ENCODE measurements around the gene ISOC2. TPM values are rescaled to one million over a fixed set of nuclear protein-coding genes. Genes with fewer than 3 reads are reported as not detected.

ISOC2 gene
- total RNA-seq, 1 experiment from 2014 or later: 185 TPM

GRCh38 chr19:55461974-55462626 is 658 bp upstream of the ISOC2 start:
- H3K36me3 ChIP-seq (replicated peaks; ENCODE audit: control insufficient read depth, insufficient read depth, low read length): no peaks in the 10 kb centered on the region
- H3K4me3 ChIP-seq (ENCODE audit: insufficient read depth, low read depth, low read length): peak overlapping the region; percentile 42
- H3K27me3 ChIP-seq (ENCODE audit: control insufficient read depth, insufficient read depth, low read length): peaks cover 20% of the 10 kb centered on the region; the same call in 1 of the 2 replicates
- DNase-seq: no peak

DNA sequence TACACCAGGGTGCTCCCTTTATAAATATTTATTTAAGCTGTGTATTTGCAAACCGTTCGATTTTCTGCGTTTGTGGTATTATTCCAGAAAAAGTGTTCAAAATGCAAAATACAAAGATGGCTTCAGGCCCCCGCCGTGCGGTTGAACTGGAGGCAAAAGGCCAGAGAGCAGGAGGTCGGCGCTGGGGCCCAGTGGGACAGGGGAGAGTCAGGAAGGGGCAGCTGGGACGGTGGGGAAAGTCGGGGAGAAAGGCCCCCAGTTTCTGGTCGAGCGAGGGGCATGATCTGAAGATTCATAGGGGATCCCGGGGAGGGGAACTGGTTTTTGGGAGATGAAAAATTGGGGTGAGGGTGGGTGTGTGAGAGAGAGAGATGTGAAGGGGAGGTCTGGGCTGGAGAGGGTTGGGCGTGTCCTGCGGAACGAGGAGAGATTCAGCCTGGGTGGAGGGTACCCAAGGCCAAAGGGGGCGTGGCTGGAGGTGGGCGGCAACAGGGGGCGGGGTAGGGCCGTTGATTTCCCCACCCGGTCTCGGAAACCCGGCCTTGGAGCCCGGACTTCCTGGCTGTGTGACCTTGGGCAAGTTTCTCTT is 678 bp downstream of the ISOC2 start:
- H3K36me3 ChIP-seq (replicated peaks; ENCODE audit: control insufficient read depth, insufficient read depth, low read length): no peaks in the 10 kb centered on the region
- H3K4me3 ChIP-seq (ENCODE audit: insufficient read depth, low read depth, low read length): peak overlapping the region; percentile 80
- H3K27me3 ChIP-seq (ENCODE audit: control insufficient read depth, insufficient read depth, low read length): peaks cover 18% of the 10 kb centered on the region; the same call in 1 of the 2 replicates
- peak; percentile 99 for DNase-seq

GRCh38 chr19:55459950-55460657 is 1.3 kb downstream of the ISOC2 start:
- no peaks in the 10 kb centered on the region for H3K36me3 ChIP-seq (replicated peaks; ENCODE audit: control insufficient read depth, insufficient read depth, low read length)
- H3K4me3 ChIP-seq (ENCODE audit: insufficient read depth, low read depth, low read length): peak overlapping the region; percentile 80; the same call in 1 of the 2 replicates
- H3K27me3 ChIP-seq (ENCODE audit: control insufficient read depth, insufficient read depth, low read length): peaks cover 11% of the 10 kb centered on the region; the same call in 1 of the 2 replicates
- no peak for DNase-seq

- no peak for DNase-seq
- H3K4me3 ChIP-seq (ENCODE audit: insufficient read depth, low read depth, low read length): no peak overlapping the region
- no peaks in the 10 kb centered on the region; the same call in 1 of the 2 replicates for H3K36me3 ChIP-seq (replicated peaks; ENCODE audit: control insufficient read depth, insufficient read depth, low read length)
- H3K27me3 ChIP-seq (ENCODE audit: control insufficient read depth, insufficient read depth, low read length): peaks cover 10% of the 10 kb centered on the region; the same call in 1 of the 2 replicates
These were observed 1.9 kb downstream of the ISOC2 start for GRCh38 chr19:55459551-55459949.

DNA sequence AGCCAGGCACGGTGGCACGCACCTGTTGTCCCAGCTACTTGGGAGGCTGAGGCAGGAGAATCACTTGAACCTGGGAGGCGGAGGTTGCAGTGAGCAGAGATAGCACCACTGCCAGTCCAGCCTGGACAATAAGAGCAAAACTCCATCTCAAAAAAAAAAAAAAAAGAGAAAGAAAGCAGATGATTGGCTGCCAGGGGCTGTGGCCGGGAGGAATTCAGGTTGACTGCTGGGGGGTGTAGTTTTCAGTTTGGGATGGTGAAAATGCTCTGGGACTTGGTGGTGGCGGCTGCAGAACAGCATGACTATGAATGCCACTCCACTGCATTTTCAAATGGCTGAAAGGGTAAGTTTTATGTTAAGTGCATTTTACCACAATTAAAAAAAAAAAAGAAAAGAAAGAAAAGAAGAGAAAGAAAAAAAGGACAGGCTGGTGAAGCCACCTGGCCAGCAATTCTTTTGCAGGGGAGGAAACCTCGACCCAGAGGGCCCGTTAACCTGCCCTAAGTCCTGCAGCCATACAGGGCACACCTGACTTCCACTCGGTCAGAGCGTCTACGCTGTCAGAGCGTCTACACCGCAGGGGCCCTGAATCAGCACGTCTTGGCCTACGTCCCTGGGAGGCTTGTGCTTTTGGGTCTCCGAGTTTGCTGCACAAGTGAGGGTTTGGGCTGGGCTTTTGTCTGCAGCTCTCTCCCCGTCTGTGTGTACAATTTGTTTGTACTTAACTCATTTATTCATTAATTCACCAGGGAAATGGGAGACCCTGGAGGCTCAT is 3.6 kb downstream of the ISOC2 start:
- DNase-seq: no peak
- H3K36me3 ChIP-seq (replicated peaks; ENCODE audit: control insufficient read depth, insufficient read depth, low read length): no peaks in the 10 kb centered on the region; the same call in 1 of the 2 replicates
- no peak overlapping the region for H3K4me3 ChIP-seq (ENCODE audit: insufficient read depth, low read depth, low read length)
- H3K27me3 ChIP-seq (ENCODE audit: control insufficient read depth, insufficient read depth, low read length): peaks cover 2% of the 10 kb centered on the region; the same call in 1 of the 2 replicates

DNA sequence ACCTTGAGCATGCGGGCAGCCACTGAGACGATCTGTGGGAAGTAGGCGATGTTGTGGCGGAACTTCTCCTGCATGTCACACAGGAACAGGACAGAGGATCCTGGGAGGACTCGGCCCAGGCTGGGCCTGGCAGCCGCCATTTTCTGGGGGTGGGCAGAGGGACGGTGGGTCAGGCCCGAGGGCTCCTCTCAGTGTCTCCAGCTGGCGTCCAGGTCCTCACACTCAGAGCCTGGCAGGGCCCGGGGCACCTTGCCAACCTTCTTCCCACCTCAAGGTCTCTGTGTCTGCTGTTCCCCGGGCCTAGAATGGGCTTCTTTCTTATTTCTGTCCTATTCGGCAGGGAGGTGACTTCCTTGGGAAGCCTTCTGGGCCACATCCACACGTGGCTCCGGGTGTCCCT is 5.1 kb downstream of the ISOC2 start:
- H3K27me3 ChIP-seq (ENCODE audit: control insufficient read depth, insufficient read depth, low read length): peaks cover 14% of the 10 kb centered on the region
- no peak overlapping the region for H3K4me3 ChIP-seq (ENCODE audit: insufficient read depth, low read depth, low read length)
- no peak for DNase-seq
- no peaks in the 10 kb centered on the region; the same call in 1 of the 2 replicates for H3K36me3 ChIP-seq (replicated peaks; ENCODE audit: control insufficient read depth, insufficient read depth, low read length)

GRCh38 chr19:55455576-55456235 is 5.7 kb downstream of the ISOC2 start:
- no peak for DNase-seq
- H3K4me3 ChIP-seq (ENCODE audit: insufficient read depth, low read depth, low read length): no peak overlapping the region
- peaks cover 21% of the 10 kb centered on the region for H3K27me3 ChIP-seq (ENCODE audit: control insufficient read depth, insufficient read depth, low read length)

GRCh38 chr19:55454787-55455243 is 6.6 kb downstream of the ISOC2 start:
- peaks cover 28% of the 10 kb centered on the region for H3K27me3 ChIP-seq (ENCODE audit: control insufficient read depth, insufficient read depth, low read length)
- DNase-seq: peak; percentile 88
- no peaks in the 10 kb centered on the region; the same call in 1 of the 2 replicates for H3K36me3 ChIP-seq (replicated peaks; ENCODE audit: control insufficient read depth, insufficient read depth, low read length)
- H3K4me3 ChIP-seq (ENCODE audit: insufficient read depth, low read depth, low read length): no peak overlapping the region

More at GRCh38 chr19:55455576-55456235, 5.7 kb downstream of the ISOC2 start:
- H3K36me3 ChIP-seq (replicated peaks; ENCODE audit: control insufficient read depth, insufficient read depth, low read length): no peaks in the 10 kb centered on the region; the same call in 1 of the 2 replicates

- Histone ChIP-seq H3K36me3 (replicated peaks; ENCODE audit: control insufficient read depth, insufficient read depth, low read length) (no peaks in the 10 kb centered on the region; the same call in 1 of the 2 replicates), H3K4me3 (ENCODE audit: insufficient read depth, low read depth, low read length) (no peak overlapping the region), H3K27me3 (ENCODE audit: control insufficient read depth, insufficient read depth, low read length) (peaks cover 39% of the 10 kb centered on the region)
- DNase-seq: no peak
These were observed 7.8 kb downstream of the ISOC2 start for GRCh38 chr19:55453511-55454260.

DNA sequence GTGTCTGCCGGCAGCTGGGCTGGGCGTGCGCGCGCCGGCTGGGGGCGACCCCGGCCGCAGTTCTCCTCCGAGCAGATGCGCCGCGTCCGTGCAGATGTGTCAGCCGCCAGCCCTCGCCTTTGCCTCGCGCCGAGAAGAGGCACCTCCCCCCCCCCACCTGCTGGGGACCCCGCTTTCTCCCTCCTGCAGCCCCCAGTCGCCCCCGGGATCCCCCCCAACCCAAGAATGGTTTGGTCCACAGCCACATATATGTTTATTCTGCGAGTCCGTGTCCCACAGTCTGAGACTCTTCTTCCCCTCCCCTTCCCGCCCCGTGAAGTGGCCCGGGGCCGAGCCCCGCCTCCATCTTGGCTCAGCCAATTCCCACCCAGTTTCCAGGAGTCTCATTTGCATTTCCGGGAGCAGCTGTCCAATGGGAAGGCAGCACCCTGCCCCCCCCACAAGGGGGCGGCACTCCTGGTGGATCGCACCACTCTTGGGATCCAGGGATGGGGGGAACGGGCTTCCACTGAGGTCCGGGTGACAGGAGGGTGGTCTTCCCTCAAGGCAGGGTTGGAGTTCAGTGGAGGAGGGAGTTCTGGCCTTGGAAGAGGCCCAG is 8.6 kb downstream of the ISOC2 start:
- Histone ChIP-seq H3K27me3 (ENCODE audit: control insufficient read depth, insufficient read depth, low read length) (peaks cover 42% of the 10 kb centered on the region), H3K36me3 (replicated peaks; ENCODE audit: control insufficient read depth, insufficient read depth, low read length) (no peaks in the 10 kb centered on the region; the same call in 1 of the 2 replicates), H3K4me3 (ENCODE audit: insufficient read depth, low read depth, low read length) (peak overlapping the region; percentile 31; the same call in 1 of the 2 replicates)
- peak; percentile 98 for DNase-seq

- peaks cover 49% of the 10 kb centered on the region for H3K27me3 ChIP-seq (ENCODE audit: control insufficient read depth, insufficient read depth, low read length)
- H3K36me3 ChIP-seq (replicated peaks; ENCODE audit: control insufficient read depth, insufficient read depth, low read length): no peaks in the 10 kb centered on the region; the same call in 1 of the 2 replicates
- peak; percentile 80 for DNase-seq
- peak overlapping the region; percentile 31; the same call in 1 of the 2 replicates for H3K4me3 ChIP-seq (ENCODE audit: insufficient read depth, low read depth, low read length)
These were observed 9.3 kb downstream of the ISOC2 start for GRCh38 chr19:55451965-55452748.

Data from H7 (cell line).